BJ (cell line): ENCODE measurements around the gene INSRR. TPM values are rescaled to one million over a fixed set of nuclear protein-coding genes. Genes with fewer than 3 reads are reported as not detected.

Experiments used
- CTCF ChIA-PET: fragments of 350-600 bp; formaldehyde crosslinking; extraction: SDS; loops from one replicate; lab custom pipeline; 2021; ENCODE audit warnings: antibody characterized with exemption, inconsistent platforms; lab: Yijun Ruan, JAX
- POLR2A ChIA-PET: fragments of 300-600 bp; sonication (Branson Sonifier 250); formaldehyde crosslinking; extraction: SDS; loops from one replicate; lab custom pipeline; 2021; ENCODE audit warnings: antibody characterized with exemption; lab: Charles Lee
- DNase-seq: peaks from one replicate; pipeline ENCODE4 v3.0.0-alpha.2; 2011; ENCODE audit warnings: low read depth
- H3K27me3 ChIP-seq: 2 replicates; pipeline ENCODE4 v1.6.0; 2011; ENCODE audit warnings: low read length; ENCODE audit not compliant: control insufficient read depth, insufficient read depth
- H3K36me3 ChIP-seq: 2 replicates; pipeline ENCODE4 v1.5.1; 2011; ENCODE audit warnings: low read length; ENCODE audit not compliant: control insufficient read depth, insufficient read depth
- H3K4me3 ChIP-seq: 2 replicates; pipeline ENCODE4 v1.5.1; 2011; ENCODE audit warnings: low read depth, mild to moderate bottlenecking, control low read depth, low read length
- CTCF ChIP-seq: IDR thresholded peaks from 2 replicates; pipeline ENCODE4 v1.5.1; 2011; ENCODE audit warnings: low read depth, mild to moderate bottlenecking, control low read depth, inconsistent platforms, low read length, moderate library complexity; ENCODE audit not compliant: insufficient read depth
- polyA plus RNA-seq: library from polyadenylated mRNA; depleted of rRNA; stranded (reverse); fragments of >200 nt; gene quantifications from 2 replicates; pipeline ENCODE4 v1.2.3, GENCODE V29; 2011

The INSRR gene
- polyA plus RNA-seq, 1 experiment = not detected

DNA sequence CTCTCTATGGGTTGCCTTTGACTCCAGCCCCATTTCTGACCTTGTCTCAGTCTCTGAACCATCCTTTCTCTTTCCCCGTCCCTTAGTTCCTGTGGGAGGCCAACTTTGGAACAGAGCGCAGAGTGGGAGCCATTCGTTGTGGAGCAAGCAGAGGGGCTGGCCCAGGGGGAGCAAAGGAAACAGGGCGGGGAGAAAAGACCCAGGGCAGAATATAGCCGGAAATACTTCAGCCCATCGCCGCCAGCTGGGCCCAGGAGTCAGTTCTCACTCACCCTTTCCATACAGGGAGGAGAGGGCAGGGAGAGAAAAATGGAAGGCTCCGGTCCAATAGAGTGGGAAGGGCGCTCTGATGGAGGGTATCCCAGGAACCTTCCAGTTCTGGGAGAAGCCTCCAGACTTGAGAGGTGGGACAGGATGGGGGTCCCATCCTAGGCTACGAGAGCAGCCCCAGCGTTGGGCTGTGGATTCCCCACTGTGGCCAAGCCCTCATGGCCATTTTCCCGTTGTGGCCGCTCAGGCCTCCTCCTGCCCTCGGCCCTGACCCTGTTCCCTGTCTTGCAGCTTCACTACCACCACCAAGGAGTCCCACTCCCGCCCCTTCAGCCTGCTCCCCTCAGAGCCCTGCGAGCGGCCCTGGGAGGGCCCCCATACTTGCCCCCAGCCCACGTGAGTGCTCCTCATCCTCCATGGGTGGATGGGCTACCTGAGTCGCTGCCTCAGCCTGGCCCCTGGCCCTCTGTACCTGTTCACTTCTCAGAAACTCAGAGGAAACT lies 45.5 kb upstream of the INSRR start:
- Histone ChIP-seq H3K36me3 (peaks cover 37% of the 10 kb centered on the region), H3K4me3 (no peak overlapping the region), H3K27me3 (no peaks in the 10 kb centered on the region)
- ChIA-PET CTCF (interaction anchor here (1.0 to 5.5 kb wide), 3 partner anchors 13 to 178 kb away, joined by 4 to 34 read pairs (median 21); partner anchors contain the start of gene LRRC71), POLR2A (no interaction called here)
- DNase-seq = no peak
- no peak for TF ChIP-seq CTCF

DNA sequence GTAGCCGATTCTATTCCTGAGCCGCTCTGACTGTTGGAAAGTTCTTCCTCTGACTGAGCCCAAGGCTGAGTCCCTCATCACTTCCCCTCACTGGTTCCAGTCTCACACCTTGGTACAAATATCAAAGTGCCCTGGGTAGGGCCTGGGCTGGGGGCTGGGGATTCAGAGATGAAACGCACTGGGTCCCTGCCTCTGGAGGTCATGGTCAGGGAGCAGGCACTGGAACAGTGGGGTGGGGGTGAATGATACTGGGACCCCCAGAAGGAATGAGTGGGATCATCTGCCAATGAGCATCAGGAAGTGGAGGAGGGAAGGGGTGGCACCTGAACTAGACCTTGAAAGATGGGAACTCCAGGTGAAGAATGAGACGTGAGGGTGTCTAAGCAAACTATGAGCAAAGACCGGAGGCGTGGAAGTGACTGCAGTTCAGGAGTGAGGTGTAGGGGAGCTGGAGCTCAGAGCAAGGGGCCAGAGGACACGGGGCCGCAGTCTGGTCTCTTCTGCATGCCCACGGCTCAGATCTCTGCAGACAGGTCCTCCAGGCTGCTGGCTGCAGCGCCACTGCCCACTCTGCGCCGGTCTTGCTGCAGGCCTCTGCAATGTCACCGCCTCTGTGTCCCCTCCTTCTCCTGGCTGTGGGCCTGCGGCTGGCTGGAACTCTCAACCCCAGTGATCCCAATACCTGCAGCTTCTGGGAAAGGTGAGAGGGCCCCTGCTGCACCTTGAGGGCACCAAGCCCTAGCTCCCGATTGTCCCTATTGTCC lies 44.6 kb upstream of the INSRR start:
- no peak for DNase-seq
- Histone ChIP-seq H3K36me3 (peaks cover 29% of the 10 kb centered on the region), H3K4me3 (no peak overlapping the region), H3K27me3 (no peaks in the 10 kb centered on the region)
- ChIA-PET POLR2A (no interaction called here), CTCF (interaction anchor here (1.0 to 7.4 kb wide), 4 partner anchors 8 to 177 kb away, joined by 4 to 64 read pairs (median 28); partner anchors contain the start of gene LRRC71)
- no peak for TF ChIP-seq CTCF

- no peaks in the 10 kb centered on the region for H3K27me3 ChIP-seq
- peaks cover 21% of the 10 kb centered on the region for H3K36me3 ChIP-seq
- ChIA-PET CTCF (interaction anchor here (0.6 to 7.4 kb wide), 9 partner anchors 9 to 276 kb away, joined by 3 to 64 read pairs (median 3); partner anchors contain the start of gene LRRC71), POLR2A (interaction anchor here (1.0 kb wide), 1 partner anchor 194 kb away, joined by 4 read pairs; no protein-coding TSS in a partner anchor)
- no peak for DNase-seq
- no peak for TF ChIP-seq CTCF
- no peak overlapping the region for H3K4me3 ChIP-seq
Observed at GRCh38 chr1:156901966-156902915, 43.3 kb upstream of the INSRR start.

DNA sequence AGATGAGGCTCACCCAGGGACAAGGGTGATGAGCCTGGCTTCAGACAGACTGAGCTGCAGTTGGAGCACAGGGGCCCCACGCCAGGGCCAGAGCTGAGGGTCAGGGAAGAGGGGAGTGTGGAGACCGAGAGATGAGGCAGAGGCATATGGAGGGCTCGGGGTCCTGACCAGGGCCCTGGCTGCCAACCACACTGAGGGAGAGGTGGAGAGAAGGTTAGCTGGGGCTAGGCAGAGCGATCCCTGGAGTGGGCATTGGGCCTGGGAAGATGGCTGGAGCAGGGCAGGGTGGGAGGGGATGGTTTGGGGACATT lies 42.6 kb upstream of the INSRR start:
- CTCF ChIA-PET = interaction anchor here (0.6 to 7.4 kb wide), 7 partner anchors 10 to 276 kb away, joined by 3 to 64 read pairs (median 5); partner anchors contain the start of gene LRRC71
- H3K36me3 ChIP-seq = peaks cover 15% of the 10 kb centered on the region
- POLR2A ChIA-PET = no interaction called here

More for the DNA sequence above, 42.6 kb upstream of the INSRR start:
- no peak for DNase-seq
- no peak overlapping the region for H3K4me3 ChIP-seq
- H3K27me3 ChIP-seq = no peaks in the 10 kb centered on the region
- TF ChIP-seq CTCF = no peak
